ENCODE data around the gene NUTF2. TPM values are rescaled to one million over a fixed set of nuclear protein-coding genes. Genes with fewer than 3 reads are reported as not detected.

NUTF2 gene
- total RNA-seq, 4 donors from 2014 or later: 101 to 161 (median 113) TPM

DNA sequence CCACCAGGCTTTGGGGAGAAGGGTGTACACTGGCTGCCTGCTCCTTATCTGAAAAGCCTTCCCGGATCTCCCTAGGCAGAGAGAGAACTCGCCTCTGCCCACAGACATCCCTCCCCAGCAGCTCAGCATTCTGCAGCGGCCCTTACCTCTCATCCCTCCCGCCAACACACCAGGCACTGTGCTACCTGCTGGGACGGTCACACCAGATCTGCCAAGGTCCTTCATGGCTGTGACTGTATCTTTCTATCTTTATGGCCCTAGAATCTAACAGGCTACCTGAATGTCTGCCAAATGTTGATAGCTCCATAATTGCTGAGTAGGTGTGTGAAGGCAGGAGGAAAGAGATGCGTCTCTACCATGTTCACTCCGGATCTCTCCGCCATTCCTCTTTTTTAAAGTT lies 32.2 kb upstream of the NUTF2 start:
- Histone ChIP-seq H3K4me1 (peaks cover 8% of the 10 kb centered on the region), H3K36me3 (no peaks in the 10 kb centered on the region), H3K27me3 (no peaks in the 10 kb centered on the region), H3K9me3 (no peaks in the 10 kb centered on the region), H3K4me3 (no peak overlapping the region), H3K27ac (no peak overlapping the region)
- TF ChIP-seq POLR2A (IDR thresholded peaks at IDR 0.05): no peak
- TF ChIP-seq EP300 (IDR thresholded peaks at IDR 0.05): no peak
- TF ChIP-seq, protein P1, sequence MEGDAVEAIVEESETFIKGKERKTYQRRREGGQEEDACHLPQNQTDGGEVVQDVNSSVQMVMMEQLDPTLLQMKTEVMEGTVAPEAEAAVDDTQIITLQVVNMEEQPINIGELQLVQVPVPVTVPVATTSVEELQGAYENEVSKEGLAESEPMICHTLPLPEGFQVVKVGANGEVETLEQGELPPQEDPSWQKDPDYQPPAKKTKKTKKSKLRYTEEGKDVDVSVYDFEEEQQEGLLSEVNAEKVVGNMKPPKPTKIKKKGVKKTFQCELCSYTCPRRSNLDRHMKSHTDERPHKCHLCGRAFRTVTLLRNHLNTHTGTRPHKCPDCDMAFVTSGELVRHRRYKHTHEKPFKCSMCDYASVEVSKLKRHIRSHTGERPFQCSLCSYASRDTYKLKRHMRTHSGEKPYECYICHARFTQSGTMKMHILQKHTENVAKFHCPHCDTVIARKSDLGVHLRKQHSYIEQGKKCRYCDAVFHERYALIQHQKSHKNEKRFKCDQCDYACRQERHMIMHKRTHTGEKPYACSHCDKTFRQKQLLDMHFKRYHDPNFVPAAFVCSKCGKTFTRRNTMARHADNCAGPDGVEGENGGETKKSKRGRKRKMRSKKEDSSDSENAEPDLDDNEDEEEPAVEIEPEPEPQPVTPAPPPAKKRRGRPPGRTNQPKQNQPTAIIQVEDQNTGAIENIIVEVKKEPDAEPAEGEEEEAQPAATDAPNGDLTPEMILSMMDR (IDR thresholded peaks at IDR 0.05): no peak
- TF ChIP-seq POLR2AphosphoS5 (IDR thresholded peaks at IDR 0.05): no peak
- 98% methylated on average over 6 of the region's 8 CpGs for WGBS
- DNase-seq (ENCODE audit: low spot score in 2 of 2): no peak

DNA sequence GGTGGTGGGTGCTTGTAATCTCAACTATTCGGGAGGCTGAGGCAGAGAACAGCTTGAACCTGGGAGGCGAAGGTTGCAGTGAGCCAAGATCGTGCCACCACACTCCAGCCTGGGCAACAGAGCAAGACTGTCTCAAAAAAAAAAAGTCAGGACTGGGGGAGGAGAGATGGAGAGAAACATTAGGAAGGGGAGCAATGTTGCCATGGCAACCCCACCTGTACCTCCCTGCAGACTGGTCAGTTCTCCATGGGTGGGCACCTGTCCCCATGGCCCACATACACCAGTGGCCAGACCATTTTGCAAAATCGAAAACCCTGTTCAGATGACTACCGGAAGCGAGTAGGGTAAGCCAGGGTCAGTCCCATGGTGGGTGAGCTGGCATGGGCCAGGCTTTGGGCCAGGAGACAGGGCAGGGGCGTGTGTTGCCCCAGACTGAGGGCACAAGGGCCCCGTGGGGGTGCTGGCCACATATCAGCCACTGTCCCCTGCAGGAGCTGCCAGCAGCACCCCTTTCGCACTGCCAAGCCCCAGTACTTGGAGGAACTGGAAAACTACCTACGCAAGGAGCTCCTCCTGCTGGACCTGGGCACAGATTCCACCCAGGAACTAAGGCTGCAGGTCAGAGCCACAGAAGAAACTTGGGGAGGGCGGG lies 26.0 kb upstream of the NUTF2 start:
- no peak overlapping the region for H3K27ac ChIP-seq
- H3K4me3 ChIP-seq: no peak overlapping the region
- WGBS: 95% methylated on average over 9 of the region's 11 CpGs
- TF ChIP-seq POLR2AphosphoS5 (IDR thresholded peaks at IDR 0.05): no peak
- TF ChIP-seq POLR2A (IDR thresholded peaks at IDR 0.05): no peak
- no peak for TF ChIP-seq EP300 (IDR thresholded peaks at IDR 0.05)
- TF ChIP-seq, protein P1 (IDR thresholded peaks at IDR 0.05): no peak
- no peaks in the 10 kb centered on the region for H3K9me3 ChIP-seq
- peaks cover 8% of the 10 kb centered on the region for H3K4me1 ChIP-seq
- DNase-seq (ENCODE audit: low spot score in 2 of 2): no peak
- peaks cover under 1% of the 10 kb centered on the region for H3K36me3 ChIP-seq
- no peaks in the 10 kb centered on the region for H3K27me3 ChIP-seq

DNA sequence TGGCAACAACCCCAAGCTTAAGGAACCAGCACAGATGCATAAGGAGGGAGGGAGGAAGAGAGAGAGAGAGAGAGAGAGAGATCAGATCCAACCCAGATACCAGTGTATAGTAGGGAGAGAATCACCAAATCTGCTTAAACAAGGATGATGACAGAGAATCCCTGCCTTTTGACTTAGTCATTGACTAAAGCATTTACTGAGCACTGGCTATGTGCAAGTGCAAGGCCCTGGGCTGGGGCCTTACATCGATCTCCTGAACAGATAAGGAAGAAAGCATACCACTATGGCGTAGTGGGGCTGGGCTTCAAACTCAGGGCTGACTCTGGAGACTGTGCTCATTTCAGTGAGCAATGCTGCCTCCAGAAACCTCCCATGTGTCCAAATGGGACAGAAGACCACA lies 24.2 kb upstream of the NUTF2 start:
- H3K27ac ChIP-seq: no peak overlapping the region
- WGBS: 90% methylated on average over 2 of the region's 2 CpGs
- no peak overlapping the region for H3K4me3 ChIP-seq
- no peak for DNase-seq (ENCODE audit: low spot score in 2 of 2)
- TF ChIP-seq EP300 (IDR thresholded peaks at IDR 0.05) (no peak), POLR2AphosphoS5 (IDR thresholded peaks at IDR 0.05) (no peak), POLR2A (IDR thresholded peaks at IDR 0.05) (no peak)
- no peaks in the 10 kb centered on the region for H3K9me3 ChIP-seq
- no peaks in the 10 kb centered on the region for H3K27me3 ChIP-seq
- no peaks in the 10 kb centered on the region for H3K4me1 ChIP-seq
- H3K36me3 ChIP-seq: peaks cover 11% of the 10 kb centered on the region

DNA sequence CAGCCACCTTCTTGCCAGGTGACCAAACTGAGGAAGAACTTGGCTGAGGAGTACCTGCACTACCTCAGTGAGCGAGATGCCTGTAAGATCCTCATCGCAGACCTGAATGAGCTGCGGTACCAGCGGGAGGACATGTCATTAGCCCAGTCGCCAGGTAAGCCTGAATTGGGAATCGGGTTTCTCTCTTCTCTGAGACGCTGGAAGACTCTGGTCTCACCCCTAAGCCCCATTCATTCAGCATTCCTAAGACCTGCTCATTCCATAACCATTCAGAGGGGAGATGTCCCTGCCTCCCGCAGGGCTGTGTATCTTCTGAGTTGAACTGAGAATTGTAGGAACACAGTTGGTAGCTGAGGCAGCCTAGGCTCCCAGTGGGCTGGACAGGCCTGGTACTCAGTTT lies 21.6 kb upstream of the NUTF2 start:
- no peak overlapping the region for H3K27ac ChIP-seq
- peaks cover 37% of the 10 kb centered on the region for H3K36me3 ChIP-seq
- no peaks in the 10 kb centered on the region for H3K9me3 ChIP-seq
- H3K4me3 ChIP-seq: no peak overlapping the region
- no peak for TF ChIP-seq POLR2A (IDR thresholded peaks at IDR 0.05)
- H3K27me3 ChIP-seq: no peaks in the 10 kb centered on the region
- no peak for DNase-seq (ENCODE audit: low spot score in 2 of 2)
- H3K4me1 ChIP-seq: no peaks in the 10 kb centered on the region
- 87% methylated on average over 8 of the region's 8 CpGs for WGBS

DNA sequence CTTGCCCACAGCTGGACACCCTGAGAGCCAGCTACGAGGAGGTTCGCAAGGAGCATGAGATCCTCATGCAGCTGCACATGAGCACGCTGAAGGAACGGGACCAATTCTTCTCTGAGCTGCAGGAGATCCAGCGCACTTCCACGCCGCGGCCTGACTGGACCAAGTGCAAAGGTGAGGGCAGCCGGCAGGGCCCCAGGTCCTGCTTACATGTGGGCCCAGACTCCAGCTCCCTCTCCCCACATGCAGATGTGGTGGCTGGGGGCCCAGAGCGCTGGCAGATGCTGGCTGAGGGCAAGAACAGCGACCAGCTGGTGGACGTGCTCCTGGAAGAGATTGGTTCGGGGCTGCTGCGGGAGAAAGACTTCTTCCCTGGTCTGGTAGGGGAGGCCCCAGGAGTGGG lies 20.8 kb upstream of the NUTF2 start:
- H3K27ac ChIP-seq: no peak overlapping the region
- DNase-seq (ENCODE audit: low spot score in 2 of 2): no peak
- no CpG with 5 or more reads among the region's 14 CpGs for WGBS

DNA sequence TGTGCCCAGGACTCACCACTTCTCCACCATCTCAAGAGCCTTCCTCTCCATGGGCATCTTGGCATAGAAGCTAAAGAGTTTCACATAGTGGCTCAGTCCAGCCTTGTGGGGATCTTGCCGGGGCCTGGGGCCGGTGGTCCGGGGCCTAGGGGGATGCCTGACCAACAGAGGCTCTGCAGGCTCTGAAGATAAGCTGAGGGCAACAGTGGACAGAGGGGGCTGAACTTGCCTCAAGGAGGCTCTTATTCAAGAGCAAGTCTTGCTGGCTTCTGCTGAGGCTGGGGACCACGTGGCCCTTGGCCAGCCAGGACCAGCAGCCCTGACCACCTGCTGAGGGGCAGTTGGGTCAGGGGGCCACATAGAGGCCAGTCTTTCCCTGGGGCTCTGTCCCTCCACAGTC lies 18.1 kb upstream of the NUTF2 start:
- no peaks in the 10 kb centered on the region for H3K9me3 ChIP-seq
- no peak overlapping the region for H3K4me3 ChIP-seq
- no peak overlapping the region for H3K27ac ChIP-seq
- WGBS: 94% methylated on average over 2 of the region's 4 CpGs
- no peak for DNase-seq (ENCODE audit: low spot score in 2 of 2)
- peaks cover 55% of the 10 kb centered on the region for H3K36me3 ChIP-seq
- peaks cover 17% of the 10 kb centered on the region for H3K4me1 ChIP-seq
- H3K27me3 ChIP-seq: no peaks in the 10 kb centered on the region
- TF ChIP-seq POLR2A (IDR thresholded peaks at IDR 0.05) (no peak), POLR2AphosphoS5 (IDR thresholded peaks at IDR 0.05) (no peak), EP300 (IDR thresholded peaks at IDR 0.05) (no peak)
- TF ChIP-seq, protein P1 (IDR thresholded peaks at IDR 0.05): no peak

More for the DNA sequence above, 20.8 kb upstream of the NUTF2 start:
- H3K4me1 ChIP-seq: no peaks in the 10 kb centered on the region
- H3K4me3 ChIP-seq: no peak overlapping the region
- TF ChIP-seq, protein P1 (IDR thresholded peaks at IDR 0.05): no peak
- TF ChIP-seq POLR2AphosphoS5 (IDR thresholded peaks at IDR 0.05) (no peak), POLR2A (IDR thresholded peaks at IDR 0.05) (no peak), EP300 (IDR thresholded peaks at IDR 0.05) (no peak)
- H3K27me3 ChIP-seq: no peaks in the 10 kb centered on the region
- H3K9me3 ChIP-seq: no peaks in the 10 kb centered on the region
- H3K36me3 ChIP-seq: peaks cover 44% of the 10 kb centered on the region
